GM12801 (cell line): ENCODE measurements around the gene ERCC5.

Experiments used
- CTCF ChIP-seq: IDR thresholded peaks from one replicate; pipeline ENCODE4 v1.5.1; 2011; ENCODE audit warnings: control low read depth; ENCODE audit not compliant: insufficient read length; ENCODE audit errors: extremely low read depth

The ERCC5 gene

GRCh38 chr13:102900193-102900608 lies 54.4 kb downstream of the ERCC5 start:
- TF ChIP-seq CTCF, result no peak

- no peak for TF ChIP-seq CTCF
Measured at GRCh38 chr13:102901056-102901455, 55.2 kb downstream of the ERCC5 start.

GRCh38 chr13:102901615-102902305 lies 55.9 kb downstream of the ERCC5 start:
- TF ChIP-seq CTCF, result no peak

- no peak for TF ChIP-seq CTCF
Measured at GRCh38 chr13:102902789-102903347, 57.0 kb downstream of the ERCC5 start.

- TF ChIP-seq CTCF, result no peak
Measured at GRCh38 chr13:102903659-102904407, 58.0 kb downstream of the ERCC5 start.

GRCh38 chr13:102904408-102904862 lies 58.6 kb downstream of the ERCC5 start:
- no peak for TF ChIP-seq CTCF

- TF ChIP-seq CTCF, result no peak
Measured at GRCh38 chr13:102905905-102906771, 60.3 kb downstream of the ERCC5 start.
